GM12891 (cell line): ENCODE measurements around the gene METTL21C.

ENCODE experiments used
- POLR2A ChIP-seq: IDR thresholded peaks from 2 replicates; pipeline ENCODE4 v1.6.1; 2011; ENCODE audit warnings: low read depth, low read length, control low read depth
- POLR2AphosphoS5 ChIP-seq: IDR thresholded peaks from 2 replicates; pipeline ENCODE4 v1.6.1; 2011; ENCODE audit warnings: low read depth, low read length, control low read depth

DNA sequence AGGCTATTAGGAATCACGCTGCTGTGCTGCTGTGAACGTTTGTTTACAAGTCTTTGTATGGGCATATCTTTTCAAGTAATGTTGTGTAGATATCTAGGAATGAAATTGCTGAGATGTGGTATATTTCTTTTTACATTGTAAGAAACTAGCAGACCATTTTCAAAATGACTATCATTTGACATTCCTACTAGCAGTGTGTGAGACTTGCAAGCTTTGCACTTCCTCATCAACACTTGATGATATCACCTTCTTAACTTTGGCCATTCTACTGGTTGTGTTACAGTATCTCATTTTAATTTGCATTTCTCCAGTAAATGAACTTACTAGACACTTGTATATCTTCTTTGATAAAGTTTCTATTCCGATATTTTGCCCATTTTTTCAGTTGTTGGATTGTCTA is 12.1 kb downstream of the METTL21C start:
- no peak for TF ChIP-seq POLR2AphosphoS5
- TF ChIP-seq POLR2A: no peak
